ENCODE results near the gene EPHB6.

The EPHB6 gene

DNA sequence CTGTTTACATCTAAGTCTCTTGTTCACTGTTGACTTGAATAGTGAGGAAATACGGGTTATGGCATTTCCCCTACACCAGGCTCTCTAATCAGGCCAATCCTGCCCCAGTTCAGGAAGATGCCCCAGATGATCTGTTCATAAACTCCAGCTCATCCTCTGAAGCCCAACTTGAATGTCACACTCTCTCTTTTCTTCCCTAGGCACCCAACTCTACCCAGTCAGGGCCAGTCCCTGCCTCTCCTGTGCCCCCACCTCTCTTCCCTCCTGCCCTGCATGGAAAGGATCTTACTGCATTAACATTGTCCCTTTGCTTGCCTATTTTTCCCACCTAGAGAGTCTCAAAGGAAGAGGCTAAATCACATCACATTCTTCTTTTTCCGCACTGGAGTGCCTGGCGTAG is 41.3 kb downstream of the EPHB6 start:
- DNase-seq (ENCODE audit: low read depth in 2 of 2), result no peak

DNA sequence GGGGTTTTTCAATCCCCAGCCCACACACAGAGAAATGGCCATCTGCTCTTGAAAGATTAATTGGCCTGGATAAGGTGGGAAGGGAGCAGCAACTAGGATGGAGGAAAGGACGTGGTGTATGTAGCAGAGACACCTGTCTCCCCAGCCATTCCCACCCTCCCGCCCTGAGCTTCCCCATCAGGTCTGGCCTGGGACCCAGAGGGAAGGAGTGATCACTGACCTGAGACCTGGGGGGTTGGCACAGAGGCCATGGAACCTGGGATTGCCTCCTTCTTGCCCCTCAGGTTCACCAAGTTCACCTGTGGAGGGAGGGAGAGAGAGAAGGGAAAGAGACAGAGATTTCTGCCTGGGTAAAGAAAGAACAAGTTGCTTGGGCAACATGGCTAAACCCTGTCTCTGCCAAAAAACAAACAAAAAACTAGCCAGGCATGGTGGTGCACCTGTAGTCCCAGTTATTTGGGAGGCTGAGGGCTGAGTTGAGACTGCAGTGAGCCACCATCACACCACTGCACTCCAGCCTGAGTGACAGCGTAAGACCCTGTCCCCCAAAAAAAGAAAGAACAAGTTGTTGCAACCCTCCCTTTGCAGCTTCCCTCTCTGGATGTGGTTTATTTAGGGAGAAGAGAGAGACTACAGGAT is 42.0 kb downstream of the EPHB6 start:
- no peak for DNase-seq (ENCODE audit: low read depth in 2 of 2)

DNA sequence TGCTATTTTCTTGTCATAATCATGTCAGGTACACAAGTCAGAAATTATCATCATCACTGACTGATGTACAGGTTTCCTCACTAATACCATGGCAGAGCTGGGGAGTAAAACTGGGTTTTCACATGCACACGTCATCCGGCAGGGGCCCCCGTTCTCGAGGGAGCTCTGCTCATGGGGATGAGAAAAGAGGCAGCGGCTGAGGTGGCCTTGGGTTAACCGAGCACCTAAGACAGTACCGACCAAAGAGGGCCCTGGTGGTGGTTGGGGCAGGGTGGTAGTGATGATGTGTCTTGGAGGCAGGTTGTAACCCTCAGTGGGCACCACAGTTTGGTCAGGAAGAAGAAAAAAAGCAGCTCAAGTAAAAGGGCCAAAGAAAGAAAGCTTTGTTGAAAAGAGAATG is 42.8 kb downstream of the EPHB6 start:
- no peak for DNase-seq (ENCODE audit: low read depth in 2 of 2)

DNA sequence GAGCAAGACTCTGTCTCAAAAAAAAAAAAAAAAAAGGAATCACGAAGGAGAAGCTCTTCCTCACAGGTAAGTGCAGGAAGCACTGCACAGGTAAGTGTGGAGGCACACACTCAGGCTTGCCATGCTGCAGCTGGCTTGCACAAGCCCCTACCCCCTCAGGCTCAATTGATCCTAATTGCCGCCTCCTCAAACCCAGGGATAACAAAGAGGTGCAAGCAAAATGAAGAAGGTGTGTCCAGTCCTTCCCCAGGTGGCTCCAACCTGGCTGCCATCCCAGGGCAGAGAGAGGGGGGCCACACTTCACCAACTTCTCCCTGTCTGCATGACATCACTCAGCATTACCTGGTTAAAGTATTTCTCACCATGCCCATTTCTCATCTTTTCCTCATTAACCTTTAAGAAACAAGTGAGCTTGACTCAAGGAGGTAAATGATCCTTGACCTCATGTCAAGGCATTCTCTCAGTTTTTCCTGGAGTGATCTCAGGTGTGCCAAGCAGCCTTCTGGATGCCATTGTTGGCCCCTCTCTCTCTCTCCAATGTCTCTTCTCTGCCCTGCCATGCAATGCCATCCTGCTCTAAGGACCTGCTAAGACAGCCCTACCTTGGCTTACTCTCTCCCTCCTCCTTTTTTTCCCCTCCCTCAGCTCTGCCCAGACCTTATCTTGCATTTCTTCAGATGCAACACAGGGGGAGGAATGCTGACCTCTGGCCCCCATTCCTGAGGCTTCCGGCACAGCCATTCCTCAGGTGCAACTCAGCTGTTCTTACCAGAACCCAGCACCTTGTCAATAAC is 43.7 kb downstream of the EPHB6 start:
- no peak for DNase-seq (ENCODE audit: low read depth in 2 of 2)

DNA sequence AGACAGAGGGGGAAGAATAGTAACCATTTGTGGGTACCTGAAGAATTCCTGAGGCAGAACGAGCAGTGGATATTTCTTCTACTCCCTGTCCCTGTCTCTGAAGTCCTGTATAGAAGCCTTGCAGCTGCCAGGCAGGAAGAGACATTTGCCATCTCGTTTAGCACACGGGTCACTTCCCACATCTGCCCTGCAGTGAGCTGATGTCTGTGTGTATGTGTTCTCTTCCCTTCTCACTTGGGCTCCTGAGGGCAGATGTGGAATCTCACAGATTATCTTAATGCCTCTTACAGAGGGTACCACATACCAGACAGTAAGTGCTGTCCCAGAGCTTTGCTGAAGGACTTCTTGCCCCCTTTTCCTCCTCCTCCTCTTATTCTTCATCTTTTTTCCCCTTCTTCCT is 44.8 kb downstream of the EPHB6 start:
- DNase-seq (ENCODE audit: low read depth in 2 of 2), result no peak

DNA sequence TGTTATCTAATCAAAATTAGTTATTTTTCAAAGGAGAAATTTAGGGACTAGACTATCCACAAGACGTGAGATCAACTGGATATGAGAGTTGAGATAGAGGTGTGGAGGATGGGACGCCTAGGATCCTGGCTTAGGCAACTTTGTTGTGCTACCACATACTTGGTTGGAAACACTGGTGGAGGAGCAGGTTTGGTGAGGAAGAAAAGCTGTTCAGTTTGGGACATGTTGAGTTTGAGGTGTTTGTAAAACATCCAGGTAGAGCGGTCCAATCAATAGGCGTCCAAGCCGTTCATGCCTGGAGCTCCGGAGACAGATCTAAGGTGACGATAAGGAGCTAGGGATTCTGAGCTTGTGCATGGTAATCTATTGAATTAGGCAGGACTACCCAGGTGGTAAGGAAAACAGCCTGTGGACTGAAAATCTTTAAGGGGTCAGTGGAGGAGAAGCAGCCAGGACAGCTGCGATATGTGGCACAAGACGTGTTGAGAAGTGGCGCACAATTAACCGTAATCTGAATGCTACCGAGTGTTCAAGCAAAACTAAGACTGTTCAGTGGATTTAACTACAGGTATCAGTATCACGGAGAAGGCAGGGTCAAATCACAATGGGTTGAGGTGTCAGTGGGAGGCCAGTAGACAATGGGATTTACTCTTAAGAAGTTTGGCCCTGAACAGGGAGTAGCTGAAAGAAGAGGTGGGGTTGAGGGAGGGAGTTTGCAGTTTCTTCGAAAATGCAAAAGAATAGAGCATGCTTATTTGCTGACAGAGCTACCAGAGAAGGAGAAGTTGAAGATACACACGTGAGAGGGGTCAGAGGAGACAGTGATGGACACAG is 46.8 kb downstream of the EPHB6 start:
- no peak for DNase-seq (ENCODE audit: low read depth in 2 of 2)

DNA sequence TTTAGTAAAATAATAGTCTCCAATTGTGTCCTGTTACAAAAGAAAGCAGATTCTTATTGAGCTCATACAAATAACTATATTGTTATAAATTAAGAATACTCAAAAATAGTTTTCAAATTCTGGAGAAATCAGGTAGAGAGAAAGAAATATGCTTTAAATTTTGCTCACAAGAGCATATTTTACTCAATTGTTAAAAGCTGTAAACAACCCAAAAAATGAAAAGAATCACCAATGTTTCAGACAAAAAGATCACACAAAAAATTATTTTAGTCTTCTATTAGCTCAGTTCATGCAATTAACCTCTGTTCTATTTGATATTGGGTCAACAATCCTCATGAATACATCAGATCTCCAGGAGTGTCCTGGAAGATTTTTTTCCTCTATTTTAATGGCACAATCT is 49.3 kb downstream of the EPHB6 start:
- DNase-seq (ENCODE audit: low read depth in 2 of 2), result no peak

DNA sequence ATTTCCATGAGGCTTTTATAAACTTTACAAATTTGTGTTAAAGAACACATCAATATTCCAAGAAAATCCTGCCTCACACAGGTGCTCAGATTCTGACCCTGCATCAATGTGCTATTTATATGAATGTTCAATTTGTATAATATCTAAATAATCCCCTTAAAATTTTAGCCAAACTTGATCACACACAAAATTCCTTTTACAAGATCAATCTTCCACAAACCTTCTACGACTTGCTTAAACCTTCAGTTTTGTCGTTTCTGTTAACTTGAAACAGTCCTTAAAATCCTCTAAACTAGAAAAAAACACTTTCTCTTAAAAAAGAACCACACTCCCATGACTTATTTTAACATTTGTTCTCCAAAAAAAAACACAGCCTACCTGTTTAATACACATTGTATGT is 50.9 kb downstream of the EPHB6 start:
- no peak for DNase-seq (ENCODE audit: low read depth in 2 of 2)

DNA sequence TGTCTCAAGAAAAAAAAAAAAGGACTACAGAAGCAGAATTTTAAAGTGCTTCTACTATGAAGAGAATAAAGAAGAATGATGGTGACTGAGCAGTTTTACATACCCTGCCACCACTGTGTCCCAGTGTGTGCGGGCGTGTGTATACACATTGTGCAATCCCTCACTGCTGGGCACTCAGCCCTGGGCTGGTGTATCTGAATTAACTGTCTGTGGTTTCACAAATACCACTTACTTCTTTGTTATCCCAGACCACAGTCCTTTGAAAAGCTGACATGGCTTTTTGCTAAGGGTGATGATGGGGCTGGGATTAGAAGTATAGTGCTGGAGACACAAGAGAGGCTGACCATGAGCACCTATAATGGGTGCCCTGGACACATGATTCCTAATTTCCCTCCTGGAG is 51.8 kb downstream of the EPHB6 start:
- DNase-seq (ENCODE audit: low read depth in 2 of 2), result no peak

DNA sequence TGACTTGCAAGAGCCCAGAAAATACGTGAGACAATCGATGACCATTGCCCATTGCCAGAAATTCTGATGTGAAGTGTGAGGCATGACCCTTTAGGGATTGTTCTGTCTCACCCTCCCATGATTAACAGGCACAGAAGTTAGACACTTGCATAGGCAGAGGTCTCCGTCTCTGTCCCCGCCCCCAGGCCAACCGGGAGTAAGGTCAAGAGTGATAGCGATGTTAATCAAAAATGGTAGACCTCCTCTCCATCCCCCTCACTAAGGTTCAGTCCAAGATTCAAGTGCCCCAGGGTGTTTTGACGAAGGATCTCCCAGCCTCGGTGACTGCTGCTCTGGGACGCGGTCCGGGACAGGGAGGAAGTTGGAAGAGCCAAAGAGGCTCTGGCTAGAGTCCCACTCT is 53.4 kb downstream of the EPHB6 start:
- no peak for DNase-seq (ENCODE audit: low read depth in 2 of 2)

DNA sequence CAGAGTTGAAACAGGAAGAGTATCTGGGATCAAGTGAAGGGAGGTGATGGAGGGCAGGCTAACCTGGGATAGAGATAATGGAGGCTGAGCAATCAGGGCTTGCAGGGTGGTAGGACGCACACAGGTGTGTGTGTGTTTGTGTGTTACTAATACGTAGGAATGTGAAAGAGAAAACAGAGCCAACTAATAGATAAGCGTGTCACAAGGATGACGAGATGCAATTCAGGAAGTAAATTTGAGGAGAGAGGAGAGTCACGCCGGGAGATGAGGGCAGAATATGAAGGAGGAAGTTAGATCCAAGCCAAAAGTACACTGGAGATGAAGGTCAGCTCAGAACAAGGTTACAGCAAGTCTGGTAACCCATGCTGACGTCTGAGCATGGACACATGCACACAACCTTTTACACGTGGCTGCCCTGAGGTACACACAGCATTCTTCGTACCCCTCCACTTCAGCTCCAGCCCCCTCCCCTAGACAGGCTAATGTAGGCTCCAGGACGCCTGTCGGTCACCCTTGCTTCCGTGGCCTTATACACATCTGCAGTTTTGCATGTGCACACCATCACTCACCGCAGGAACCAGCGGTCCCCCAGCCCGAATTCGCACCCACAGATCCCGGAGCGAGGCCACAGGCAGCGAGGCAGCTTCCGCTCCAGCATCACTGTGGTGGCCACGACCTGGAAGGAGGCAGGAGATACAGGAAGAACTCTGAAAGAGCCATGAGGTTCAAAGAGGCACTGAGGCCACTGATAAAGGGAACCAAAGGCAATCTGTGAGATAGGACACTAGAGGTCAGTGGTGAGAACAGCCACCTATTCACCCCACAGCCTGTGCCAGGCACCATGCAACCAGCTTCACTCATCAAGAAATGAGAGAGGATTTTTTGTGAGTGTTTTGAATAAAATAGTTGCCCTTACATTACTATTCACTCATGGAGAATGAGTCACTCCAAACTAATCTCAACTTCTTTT is 54.3 kb downstream of the EPHB6 start:
- DNase-seq (ENCODE audit: low read depth in 2 of 2), result no peak

DNA sequence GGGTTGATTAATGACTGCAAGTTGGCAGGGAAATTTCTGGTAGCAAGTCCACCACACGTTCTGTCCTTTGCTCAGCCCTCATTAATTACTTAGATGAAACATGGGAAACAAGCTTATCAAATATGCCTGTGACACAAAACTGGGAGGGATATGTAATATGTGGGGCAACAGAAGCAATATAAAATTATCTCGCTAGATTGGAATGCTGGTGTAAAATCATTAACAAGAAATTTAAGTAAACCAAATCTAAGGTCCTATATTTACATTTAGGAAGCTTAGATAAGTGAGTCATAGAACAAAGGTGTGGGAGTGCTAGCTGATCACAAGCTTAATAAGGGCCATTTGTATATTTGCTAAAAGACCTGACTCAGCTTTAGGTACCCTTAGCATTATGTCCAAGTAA is 55.2 kb downstream of the EPHB6 start:
- DNase-seq (ENCODE audit: low read depth in 2 of 2), result no peak

DNA sequence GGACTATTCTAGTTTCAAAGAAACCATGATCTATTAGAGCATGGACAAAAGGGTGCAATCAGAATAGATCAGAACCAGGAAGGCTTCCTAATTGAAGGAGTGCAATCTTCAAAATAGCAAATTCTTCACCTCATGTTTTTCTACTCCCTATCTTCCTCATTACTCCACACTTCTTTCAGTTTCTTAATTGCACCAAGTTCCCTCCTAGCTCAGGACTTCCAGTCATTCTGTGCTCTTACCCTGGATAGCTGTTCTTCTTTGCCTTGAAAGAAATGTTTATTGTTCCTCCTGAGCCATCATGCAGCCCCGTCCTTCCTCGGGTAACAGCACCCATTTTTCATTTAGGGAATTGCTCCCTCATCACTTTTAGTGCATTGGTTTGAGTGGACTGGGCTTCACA is 55.6 kb downstream of the EPHB6 start:
- DNase-seq (ENCODE audit: low read depth in 2 of 2), result no peak

DNA sequence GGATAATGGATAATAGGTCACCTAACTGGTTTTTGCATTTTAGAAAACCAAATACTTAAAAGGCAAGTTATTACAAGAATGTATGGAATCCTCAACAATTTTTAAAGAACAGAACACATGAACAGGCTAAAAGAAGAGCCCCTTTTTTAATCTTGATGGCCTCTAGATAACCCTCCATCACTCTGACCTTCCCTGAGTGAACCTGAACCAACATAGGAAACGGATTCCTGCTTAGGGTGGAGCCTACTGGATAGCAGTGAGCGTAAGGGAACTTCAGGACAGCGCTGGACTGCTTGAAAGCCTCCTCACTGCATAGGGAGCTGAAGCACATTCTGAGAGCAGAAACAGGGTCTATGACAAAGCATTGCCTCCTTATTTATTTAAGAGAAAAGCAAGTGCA is 58.2 kb downstream of the EPHB6 start:
- DNase-seq (ENCODE audit: low read depth in 2 of 2), result no peak

DNA sequence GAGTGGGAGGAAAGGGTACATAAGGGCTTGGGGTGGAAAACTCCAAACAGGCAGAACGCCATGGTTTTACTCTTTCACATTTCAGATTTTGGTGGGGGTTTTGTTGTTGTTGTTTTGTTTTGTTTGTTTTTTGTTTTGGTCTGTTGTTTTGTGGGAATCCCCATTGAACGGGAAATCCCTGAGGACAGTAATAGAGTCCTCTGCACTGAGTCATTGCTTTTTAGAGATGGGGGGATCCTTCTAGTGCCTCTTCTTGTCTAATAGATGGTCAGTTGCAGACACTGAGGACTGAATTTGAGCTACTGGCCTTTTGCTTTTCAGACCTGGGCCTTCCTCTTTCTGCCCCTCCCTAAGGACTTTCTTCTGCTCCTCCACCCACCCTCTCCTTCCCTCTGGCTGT is 58.7 kb downstream of the EPHB6 start:
- DNase-seq (ENCODE audit: low read depth in 2 of 2), result no peak

DNA sequence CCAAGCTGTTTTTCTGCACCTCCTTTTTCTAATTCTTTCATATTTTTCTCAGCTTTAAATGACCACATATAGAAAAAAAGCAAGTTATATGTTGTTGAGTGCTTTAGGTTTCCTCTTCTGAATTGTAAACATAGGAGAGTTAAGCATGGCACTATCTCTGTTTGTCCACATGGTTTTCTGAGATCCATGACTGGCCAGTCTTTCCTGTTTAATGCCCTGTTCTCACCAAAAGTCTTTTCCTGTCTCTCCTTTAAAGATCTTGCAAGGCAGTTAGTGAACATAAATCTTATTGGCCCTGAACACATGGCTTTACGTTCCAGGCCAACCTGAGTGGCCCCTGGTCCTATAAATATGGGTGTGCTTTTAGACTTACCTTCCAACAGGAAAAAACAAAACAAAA is 59.2 kb downstream of the EPHB6 start:
- DNase-seq (ENCODE audit: low read depth in 2 of 2), result no peak

DNA sequence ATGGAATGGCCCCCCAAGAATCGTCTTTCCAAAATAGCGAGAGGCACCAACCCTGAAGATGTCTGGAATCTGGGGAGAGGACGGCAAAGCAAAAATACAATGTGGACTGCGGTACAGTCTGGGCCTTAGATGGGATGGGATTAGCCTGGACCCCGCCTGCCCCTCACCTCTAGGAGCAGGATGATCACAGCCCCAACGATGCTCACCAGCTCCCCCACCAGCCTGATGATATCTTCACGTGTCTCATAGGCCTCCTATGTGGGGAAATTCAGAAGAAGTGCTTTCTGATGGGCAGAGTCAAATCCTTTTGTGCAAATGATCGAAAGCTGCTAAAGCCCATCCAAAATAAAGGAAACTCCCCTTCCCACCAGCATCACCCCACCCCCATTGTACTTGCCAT is 60.4 kb downstream of the EPHB6 start:
- DNase-seq (ENCODE audit: low read depth in 2 of 2), result no peak

DNA sequence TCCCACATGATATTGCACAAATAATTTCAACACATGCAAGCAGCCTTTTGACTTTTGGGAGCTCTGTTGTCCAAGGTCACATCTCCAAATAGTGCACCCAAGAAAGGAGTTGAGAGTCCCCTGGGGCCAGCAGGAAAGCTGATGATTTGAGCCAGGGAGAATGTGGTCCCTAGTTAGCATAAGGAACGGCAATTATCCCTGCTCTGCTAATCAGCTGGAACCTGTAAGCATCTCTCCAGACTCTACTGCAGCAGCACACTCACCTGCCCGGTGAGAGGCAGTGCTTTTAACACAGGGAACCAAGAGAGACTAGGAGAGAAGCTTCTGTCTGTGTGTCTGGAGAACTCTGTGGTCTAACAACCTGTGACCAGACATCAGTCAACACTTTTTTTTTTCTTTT is 61.6 kb downstream of the EPHB6 start:
- DNase-seq (ENCODE audit: low read depth in 2 of 2), result no peak

DNA sequence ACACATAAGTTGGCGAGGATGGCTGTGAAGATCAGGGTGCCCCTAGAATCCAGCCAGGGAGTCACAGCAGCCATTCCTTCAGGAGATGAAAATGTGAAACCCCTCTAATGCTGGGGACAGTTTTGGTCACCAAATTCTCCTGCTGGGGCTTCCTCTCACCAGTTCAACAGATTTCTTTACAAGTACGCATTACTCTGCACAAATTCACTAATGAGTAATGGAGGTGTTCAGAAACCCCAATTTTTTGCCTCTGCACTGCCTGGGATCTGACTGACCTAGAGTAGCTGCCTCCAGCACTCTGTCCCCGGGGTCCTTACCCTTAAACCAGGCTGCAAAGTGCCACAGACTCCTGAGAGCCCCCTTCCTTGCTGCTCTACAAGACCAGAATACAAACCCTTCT is 62.6 kb downstream of the EPHB6 start:
- no peak for DNase-seq (ENCODE audit: low read depth in 2 of 2)

DNA sequence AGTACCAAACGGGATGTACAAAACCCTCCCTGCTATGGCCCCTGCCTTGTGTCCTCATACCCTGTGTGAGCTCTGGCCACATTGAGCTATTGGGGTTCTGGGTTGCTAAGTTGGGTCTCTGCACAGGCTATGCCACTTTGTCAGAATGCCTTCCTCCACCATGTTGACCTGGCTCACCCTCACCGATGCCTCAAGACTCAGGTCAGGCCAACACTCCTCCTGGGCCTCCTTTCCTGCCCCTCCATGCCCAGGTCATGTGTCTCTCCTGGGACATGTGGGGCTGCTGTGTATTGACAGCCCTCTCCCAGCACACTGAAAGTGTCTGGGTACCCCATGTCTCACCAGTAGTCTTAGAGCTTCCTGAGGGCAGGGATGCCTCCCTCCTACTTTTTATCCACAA is 64.0 kb downstream of the EPHB6 start:
- DNase-seq (ENCODE audit: low read depth in 2 of 2), result no peak

DNA sequence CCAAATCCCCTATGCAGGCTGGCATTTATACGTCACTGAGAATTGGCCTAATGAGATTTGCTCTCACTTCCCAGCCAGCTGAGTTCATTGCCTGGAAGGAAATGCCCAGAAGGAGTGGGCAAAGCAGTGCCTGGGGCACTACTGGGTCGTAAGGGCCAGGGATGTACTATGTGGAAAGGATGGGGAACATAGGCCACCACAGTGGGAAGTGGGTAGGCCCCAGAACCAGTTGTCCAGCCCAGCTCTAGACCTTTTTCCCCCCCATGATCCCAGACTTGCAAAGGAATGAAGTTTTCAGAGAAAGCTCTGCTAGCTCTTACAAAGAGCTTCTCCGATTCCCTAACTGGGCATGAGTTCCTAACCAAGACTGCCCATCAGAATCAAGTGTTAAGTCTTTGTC is 64.8 kb downstream of the EPHB6 start:
- DNase-seq (ENCODE audit: low read depth in 2 of 2), result no peak
